HepG2 (cell line): Measurements from ENCODE around the gene CDH1. TPM values are rescaled to one million over a fixed set of nuclear protein-coding genes. Genes with fewer than 3 reads are reported as not detected.
"Not testable (repeated sequence)": the region's sequence is repeated elsewhere in the genome, so short reads cannot be mapped to it uniquely, and the experiment has no call there.

ENCODE experiments used
- ATAC-seq: fragments of 200-7000 bp; cut with Tn5 transposase; 3 replicates; pipeline ENCODE4 v1.9.1; 2020; ENCODE audit warnings: mild to moderate bottlenecking, moderate library complexity
- BruUV-seq: library from RNA; stranded (reverse); fragments of 400-500 nt; replicated peaks from 2 replicates; lab custom pipeline; 2021; lab: Mats Ljungman, UMichigan
- CTCF ChIA-PET: fragments of 300-600 bp; formaldehyde crosslinking; extraction: SDS; loops from one replicate; lab custom pipeline; 2021; ENCODE audit warnings: low total read pairs, inconsistent platforms, low intra/inter-chr PET ratio; lab: Yijun Ruan, JAX
- POLR2A ChIA-PET: fragments of 350-600 bp; sonication (Branson Sonifier 250); formaldehyde crosslinking; loops from one replicate; lab custom pipeline; 2020; ENCODE audit warnings: antibody characterized with exemption, inconsistent platforms; lab: Yijun Ruan, JAX
- DNase-seq: peaks from one replicate; pipeline ENCODE4 v3.0.0-alpha.2; 2015; ENCODE audit warnings: low spot score
- FAIRE-seq: peaks from 3 replicates; lab custom pipeline; 2011; peaks lifted over from hg19 to GRCh38; lab: Jason Lieb, UNC
- H2AFZ ChIP-seq: one replicate; pipeline ENCODE4 v1.6.1; 2011; ENCODE audit warnings: low read length, inconsistent platforms
- H3K27ac ChIP-seq: fragments of 300-600 bp; 3 replicates; pipeline ENCODE4 v1.8.0; 2011; ENCODE audit warnings: mixed run types, mild to moderate bottlenecking, mixed read lengths, low read length, inconsistent platforms; ENCODE audit not compliant: insufficient read depth; ENCODE audit errors: extremely low read length
- H3K27me3 ChIP-seq, 2 experiments: fragments of 200-600 bp in 1 of 2; 2 replicates in 1 of 2; 3 replicates in 1 of 2; pipeline versions ENCODE4 v1.6.0 to v1.8.0; 2011; ENCODE audit warnings: low read length in 2 of 2, mild to moderate bottlenecking in 2 of 2, moderate library complexity in 2 of 2, inconsistent platforms in 1 of 2; ENCODE audit not compliant: insufficient read depth in 2 of 2, control insufficient read depth in 1 of 2
- H3K36me3 ChIP-seq, 2 experiments: fragments of 200-600 bp in 1 of 2; replicated peaks in 1 of 2; 2 replicates in 1 of 2; 3 replicates in 1 of 2; pipeline versions ENCODE4 v1.5.1 to v1.8.0; 2011; ENCODE audit warnings: low read length in 2 of 2, inconsistent platforms in 1 of 2; ENCODE audit not compliant: insufficient read depth in 2 of 2, control insufficient read depth in 1 of 2
- H3K4me1 ChIP-seq: 2 replicates; pipeline ENCODE4 v1.5.1; 2012; ENCODE audit warnings: low read length, inconsistent platforms; ENCODE audit not compliant: insufficient read depth
- H3K4me2 ChIP-seq: 2 replicates; pipeline ENCODE4 v1.6.0; 2011; ENCODE audit warnings: low read depth, low read length, inconsistent platforms
- H3K4me3 ChIP-seq, 3 experiments: fragments of 200-600 bp in 1 of 3; sonication (generic), shearing (Covaris generic) in 1 of 3; replicated peaks in 1 of 3; 2 replicates each; pipeline ENCODE4 v1.5.1; 2011 to 2016; ENCODE audit warnings: low read length in 3 of 3, inconsistent platforms in 2 of 3, low read depth in 2 of 3, mild to moderate bottlenecking in 2 of 3, control low read depth in 1 of 3, mixed read lengths in 1 of 3; ENCODE audit not compliant: insufficient read depth in 1 of 3
- H3K79me2 ChIP-seq: one replicate; pipeline ENCODE4 v1.6.1; 2011; ENCODE audit warnings: low read length, inconsistent platforms; ENCODE audit not compliant: insufficient read depth
- H3K9ac ChIP-seq: 2 replicates; pipeline ENCODE4 v1.6.0; 2011; ENCODE audit warnings: mild to moderate bottlenecking, low read depth, low read length, inconsistent platforms; ENCODE audit not compliant: insufficient read depth
- H3K9me3 ChIP-seq: 2 replicates; pipeline ENCODE4 v1.5.1; 2012; ENCODE audit warnings: mild to moderate bottlenecking, low read length
- H4K20me1 ChIP-seq: 2 replicates; pipeline ENCODE4 v1.6.0; 2011; ENCODE audit warnings: inconsistent platforms, mild to moderate bottlenecking, low read length, moderate library complexity; ENCODE audit not compliant: insufficient read depth
- NR2C2 ChIP-seq: sonication (generic); formaldehyde crosslinking; IDR thresholded peaks from 2 replicates; pipeline ENCODE4 v1.4.0; 2020; ENCODE audit warnings: missing genetic modification reagents, mild to moderate bottlenecking, moderate library complexity, borderline replicate concordance
- ZMYM3 ChIP-seq: sonication (generic); formaldehyde crosslinking; IDR thresholded peaks from 2 replicates; pipeline ENCODE4 v1.5.1; 2020; ENCODE audit warnings: mild to moderate bottlenecking, missing genetic modification reagents
- ZNF121 ChIP-seq: sonication (generic); formaldehyde crosslinking; IDR thresholded peaks from 2 replicates; pipeline ENCODE4 v1.5.0; 2020; ENCODE audit warnings: mild to moderate bottlenecking, missing genetic modification reagents
- ZNF605 ChIP-seq: sonication (generic); formaldehyde crosslinking; IDR thresholded peaks from 2 replicates; pipeline ENCODE4 v1.8.0; 2022; ENCODE audit warnings: mild to moderate bottlenecking, missing genetic modification reagents
- ZNF770 ChIP-seq: sonication (generic); formaldehyde crosslinking; IDR thresholded peaks from 2 replicates; pipeline ENCODE4 v1.5.0; 2020; ENCODE audit warnings: mild to moderate bottlenecking, missing genetic modification reagents
- WGBS: methylation state at CpG from one replicate; pipeline ENCODE4 v1.1.6; 2017; ENCODE audit warnings: low lambda C conversion rate; 5-methylcytosine and 5-hydroxymethylcytosine counted together
- in situ Hi-C: cut with HindIII; loops from 2 replicates; pipeline ENCODE4 v1.10.0; 2017; ENCODE audit warnings: low pct_unique_long_range_greater_than_20kb; ENCODE audit not compliant: extremely low pct_ligation_motif_present
- intact Hi-C: fragments of 100-400 bp; cut with micrococcal nuclease; formaldehyde crosslinking; loops from one replicate; pipeline ENCODE4 v1.10.0; 2022; ENCODE audit not compliant: unreplicated experiment
- polyA plus RNA-seq, 8 experiments: library from polyadenylated mRNA; depleted of rRNA in 3 of 8; stranded (reverse) in 7 of 8; unstranded in 1 of 8; fragments of >200 nt; fragmentation: Illumina TruSeq in 4 of 8; extraction: Trizol in 4 of 8; gene quantifications; 2 replicates each; pipeline versions ENCODE4 v1.2.1 to v1.2.3, GENCODE V29; 2011 to 2016; ENCODE audit warnings: low read depth in 4 of 8, missing spikeins in 1 of 8, mixed read lengths in 1 of 8; ENCODE audit not compliant: insufficient read depth in 1 of 8
- total RNA-seq, 5 experiments: library from RNA; depleted of rRNA; stranded (reverse); fragments of >200 nt; fragmentation: Illumina TruSeq; extraction: Trizol; gene quantifications; 2 replicates each; pipeline ENCODE4 v1.2.3, GENCODE V29; 2016; ENCODE audit warnings: low read depth in 1 of 5

Gene CDH1
- total and polyA plus RNA-seq, 2 of the 13 experiments (the other 11 are each of a cell fraction or from before 2014, with no cell fraction given): 0.95 to 9.8 TPM

DNA sequence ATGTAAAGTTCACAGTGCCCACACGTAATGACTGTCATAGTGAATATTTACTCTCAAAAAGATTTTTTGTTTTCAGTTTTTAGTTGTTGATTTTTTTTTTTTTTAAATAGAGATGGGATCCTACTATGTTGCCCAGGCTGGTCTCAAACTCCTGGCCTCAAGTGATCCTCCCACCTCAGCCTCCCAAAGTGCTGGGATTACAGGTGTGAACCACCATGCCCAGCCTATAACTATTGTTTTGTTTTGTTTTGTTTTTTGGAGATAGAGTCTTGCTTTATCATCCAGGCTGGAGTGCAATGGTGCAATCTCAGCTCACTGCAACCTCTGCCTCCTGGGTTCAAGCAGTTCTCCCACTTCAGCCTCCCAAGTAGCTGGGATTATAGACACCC, 50.3 kb downstream of the CDH1 start:
- FAIRE-seq, DNase-seq, H4K20me1 ChIP-seq, H2AFZ ChIP-seq, H3K79me2 ChIP-seq, ATAC-seq, H3K36me3 ChIP-seq, H3K9me3 ChIP-seq, H3K27me3 ChIP-seq, in situ Hi-C loops, BruUV-seq, CTCF ChIA-PET, intact Hi-C loops: not testable (repeated sequence)
- Histone ChIP-seq H3K4me2 (peak overlapping the region; percentile 74), H3K4me1 (peaks cover 74% of the 10 kb centered on the region), H3K4me3 (peak overlapping the region in 1 of 3 experiments; percentile 39; a peak in 2 of 6 replicates), H3K9ac (peak overlapping the region; percentile 48; the same call in 1 of the 2 replicates), H3K27ac (peak overlapping the region; percentile 71)
- 21% methylated on average over 1 of the region's 1 CpG for WGBS
- TF ChIP-seq ZNF605 (CRISPR knock-in tag) (peak; percentile 20; the same call in 1 of the 2 replicates), NR2C2 (CRISPR knock-in tag) (0 out of 2 replicates have a peak, but pooled peaks have one; percentile 1), ZMYM3 (peak; percentile 57; the same call in 1 of the 2 replicates), ZNF770 (peak; percentile 84), ZNF121 (peak; percentile 89)
- POLR2A ChIA-PET: interaction anchor here (1.5 kb wide), 1 partner anchor 44 kb away, joined by 8 read pairs; no protein-coding TSS in a partner anchor
